DMS53 treated with DMSO at 0.1 percent for 48 hours (cell line): Measurements from ENCODE around the gene FRY.

Experiments used
- DNase-seq: peaks from one replicate; lab custom pipeline; 2025; ENCODE audit not compliant: unreplicated experiment; lab: John Stamatoyannopoulos, UW

The FRY gene

DNA sequence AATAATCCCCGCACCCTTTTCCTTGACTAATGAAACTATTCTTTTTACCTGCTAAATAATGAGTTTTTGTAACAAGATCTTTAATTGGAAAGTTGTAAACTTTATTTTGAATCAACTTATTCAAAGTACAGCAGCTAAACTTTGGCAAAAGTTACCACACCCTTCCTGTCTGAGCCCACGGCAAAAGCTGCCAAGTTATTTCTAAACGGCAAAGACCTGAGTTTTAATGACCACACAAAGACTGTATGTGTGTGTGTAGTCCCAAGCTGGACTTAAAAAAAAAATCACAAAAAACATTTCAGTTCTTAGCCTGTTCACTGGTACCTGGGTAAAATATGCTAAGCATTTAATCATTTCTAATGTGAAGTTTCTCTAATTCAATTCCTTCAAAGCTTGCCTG lies 222.8 kb downstream of the FRY start:
- no peak for DNase-seq

DNA sequence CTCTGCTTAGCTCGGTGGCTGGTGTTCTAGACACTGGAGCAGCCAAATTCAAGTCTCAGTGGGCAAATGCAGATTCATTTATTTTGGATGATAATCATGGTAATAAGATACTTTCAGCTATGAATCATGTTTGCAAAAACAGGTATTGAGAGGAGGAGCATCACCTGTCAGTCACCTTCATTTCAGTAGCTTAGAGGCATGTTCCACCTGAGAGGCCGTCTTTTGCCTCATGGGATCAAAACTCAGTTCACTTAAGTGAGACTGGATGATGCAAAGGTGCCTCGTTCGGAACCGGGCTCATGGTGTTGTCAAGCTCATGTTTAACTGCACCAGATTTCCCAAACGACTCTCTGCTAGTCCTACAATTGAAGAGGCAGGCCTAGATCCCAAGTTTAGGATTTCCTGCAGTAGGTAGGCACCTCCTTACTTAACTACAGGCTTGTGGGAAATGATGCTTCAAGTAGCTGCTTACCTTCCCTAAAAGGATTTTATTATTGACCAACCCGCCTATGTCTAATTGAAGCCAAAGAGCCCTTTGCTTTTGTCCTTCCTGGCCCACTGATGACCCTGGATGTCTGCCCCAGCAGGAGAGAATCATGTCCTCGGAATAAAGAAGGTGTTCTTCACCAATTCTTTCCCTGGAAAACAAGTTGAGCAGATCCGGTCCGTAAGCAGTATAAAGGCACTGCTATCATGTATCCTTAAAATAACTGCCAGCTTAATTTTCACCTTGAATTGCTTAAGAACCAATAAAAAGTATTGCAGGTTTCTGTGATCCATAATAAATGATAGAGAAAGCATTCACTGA lies 223.5 kb downstream of the FRY start:
- DNase-seq = peak; percentile 58

GRCh38 chr13:32255724-32256109 lies 224.1 kb downstream of the FRY start:
- peak; percentile 85 for DNase-seq

DNA sequence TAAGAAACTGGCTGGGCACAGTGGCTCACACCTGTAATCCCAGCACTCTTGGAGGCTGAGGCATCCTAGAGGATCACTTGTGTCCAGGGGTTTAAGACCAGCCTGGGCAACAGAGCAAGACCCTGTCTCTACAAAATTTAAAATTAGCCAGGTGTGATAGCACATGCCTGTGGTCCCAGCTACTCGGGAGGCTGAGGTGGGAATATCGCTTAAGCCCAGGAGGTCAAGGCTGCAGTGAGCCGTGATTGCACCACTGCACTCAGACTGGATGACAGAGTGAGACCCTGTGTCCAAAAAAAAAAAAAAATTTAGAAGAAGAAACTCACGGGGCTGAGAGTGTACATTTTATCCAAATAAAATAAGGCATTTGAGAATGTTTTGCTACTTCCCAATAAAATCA lies 224.7 kb downstream of the FRY start:
- no peak for DNase-seq

DNA sequence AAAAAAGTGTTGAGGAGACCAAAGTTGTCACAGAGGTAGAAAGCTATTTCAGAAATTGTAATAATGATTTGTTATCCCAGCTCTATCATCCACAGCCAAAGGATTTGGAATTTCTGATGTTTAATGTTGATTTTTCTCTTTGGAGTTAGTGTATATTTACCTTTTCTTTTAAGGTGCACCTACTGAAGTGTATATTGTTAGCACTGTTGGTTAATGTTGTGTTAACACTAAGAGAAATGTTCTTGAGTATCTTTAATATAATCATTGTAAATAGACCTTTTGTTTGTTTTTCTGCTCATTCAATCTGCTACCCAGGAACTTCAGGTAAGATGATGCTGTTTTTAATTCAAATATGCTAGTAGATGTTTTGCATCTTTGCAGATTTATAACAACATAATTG lies 226.1 kb downstream of the FRY start:
- DNase-seq = peak; percentile 81

- no peak for DNase-seq
Observed at GRCh38 chr13:32259116-32259515, 227.5 kb downstream of the FRY start.

GRCh38 chr13:32261567-32261966 lies 230.0 kb downstream of the FRY start:
- DNase-seq = peak; percentile 75

GRCh38 chr13:32262165-32262564 lies 230.6 kb downstream of the FRY start:
- DNase-seq = no peak

DNA sequence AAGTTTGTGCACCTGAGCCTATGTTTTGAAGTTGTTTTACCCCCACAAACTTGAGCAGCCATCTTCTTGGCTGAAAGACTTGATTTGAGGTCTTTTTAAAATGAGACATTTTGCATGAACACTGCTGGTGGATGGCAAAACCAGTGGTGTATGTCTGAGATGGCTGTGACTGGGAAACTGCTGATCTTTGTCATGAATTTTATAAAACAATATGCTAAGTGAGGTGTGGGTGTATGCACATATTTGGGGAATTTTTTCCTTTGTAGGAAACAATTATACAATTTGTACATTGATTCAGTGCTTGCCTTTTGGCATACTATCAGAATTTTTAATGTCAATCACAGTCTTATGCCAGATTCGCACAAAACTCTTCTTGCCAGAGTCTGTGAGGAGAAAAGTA lies 231.0 kb downstream of the FRY start:
- no peak for DNase-seq

GRCh38 chr13:32264407-32264806 lies 232.8 kb downstream of the FRY start:
- no peak for DNase-seq

- no peak for DNase-seq
Observed at GRCh38 chr13:32265726-32266125, 234.2 kb downstream of the FRY start.

GRCh38 chr13:32266130-32266529 lies 234.6 kb downstream of the FRY start:
- no peak for DNase-seq

DNA sequence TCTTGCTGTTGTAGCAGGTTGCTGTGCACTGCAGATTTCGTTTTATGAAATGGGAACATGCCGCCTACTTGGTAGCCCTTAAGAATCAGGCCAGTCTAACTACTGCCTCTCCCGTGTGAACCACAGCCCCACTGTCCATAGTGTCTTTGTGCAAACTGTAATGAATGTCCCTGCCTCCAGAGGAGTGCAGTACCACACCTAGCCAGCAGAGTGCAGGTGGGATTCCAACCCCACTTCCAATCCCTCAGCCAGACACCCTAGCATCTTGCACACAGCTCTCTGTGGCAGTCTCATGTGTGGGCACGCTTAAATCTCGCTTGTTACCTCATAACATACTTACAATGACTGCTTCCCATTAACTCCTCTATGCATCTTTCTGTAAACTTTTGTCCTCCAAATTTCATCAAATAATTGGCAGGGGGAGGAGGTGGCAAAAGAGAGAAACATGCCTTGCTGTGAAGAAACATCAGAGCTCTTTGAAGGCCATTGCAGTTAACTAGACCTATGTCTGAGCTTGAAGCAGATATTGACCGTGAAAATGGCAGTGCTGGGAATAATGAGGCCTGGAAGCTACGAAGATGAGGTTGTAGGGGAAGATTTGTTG lies 236.4 kb downstream of the FRY start:
- DNase-seq = peak; percentile 55

GRCh38 chr13:32272021-32272683 lies 240.6 kb downstream of the FRY start:
- DNase-seq = no peak

- no peak for DNase-seq
Observed at GRCh38 chr13:32277839-32278238, 246.3 kb downstream of the FRY start.

GRCh38 chr13:32278426-32278825 lies 246.9 kb downstream of the FRY start:
- DNase-seq = no peak

GRCh38 chr13:32281096-32281495 lies 249.5 kb downstream of the FRY start:
- no peak for DNase-seq

DNA sequence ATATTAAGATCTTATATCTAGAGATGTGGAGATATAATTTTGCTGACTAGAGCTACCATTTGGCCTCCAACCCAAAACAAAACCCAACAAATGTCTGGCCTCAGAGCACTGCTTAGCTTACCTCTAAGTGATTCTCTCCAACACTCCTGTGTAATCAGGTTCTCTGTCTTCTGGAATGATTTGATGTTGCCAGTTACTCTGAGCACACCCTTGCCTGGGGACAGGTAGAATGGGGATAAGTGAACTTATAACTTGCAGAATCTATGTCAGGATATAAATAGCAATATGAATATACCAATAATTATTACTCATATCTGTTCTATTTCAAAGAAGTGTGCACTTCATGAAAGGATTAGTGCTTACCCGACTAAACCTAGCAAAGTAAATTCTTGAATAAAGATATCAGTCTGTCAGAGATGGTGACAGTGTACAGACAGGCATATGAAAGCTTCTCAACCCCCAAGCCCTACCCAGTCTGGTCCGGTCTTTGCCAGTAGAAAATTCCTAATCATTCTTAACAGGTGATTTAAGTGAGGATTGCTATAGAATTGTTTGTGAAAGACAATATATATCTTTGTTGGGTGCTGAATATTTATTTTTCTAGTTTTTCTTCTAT lies 250.6 kb downstream of the FRY start:
- no peak for DNase-seq

DNA sequence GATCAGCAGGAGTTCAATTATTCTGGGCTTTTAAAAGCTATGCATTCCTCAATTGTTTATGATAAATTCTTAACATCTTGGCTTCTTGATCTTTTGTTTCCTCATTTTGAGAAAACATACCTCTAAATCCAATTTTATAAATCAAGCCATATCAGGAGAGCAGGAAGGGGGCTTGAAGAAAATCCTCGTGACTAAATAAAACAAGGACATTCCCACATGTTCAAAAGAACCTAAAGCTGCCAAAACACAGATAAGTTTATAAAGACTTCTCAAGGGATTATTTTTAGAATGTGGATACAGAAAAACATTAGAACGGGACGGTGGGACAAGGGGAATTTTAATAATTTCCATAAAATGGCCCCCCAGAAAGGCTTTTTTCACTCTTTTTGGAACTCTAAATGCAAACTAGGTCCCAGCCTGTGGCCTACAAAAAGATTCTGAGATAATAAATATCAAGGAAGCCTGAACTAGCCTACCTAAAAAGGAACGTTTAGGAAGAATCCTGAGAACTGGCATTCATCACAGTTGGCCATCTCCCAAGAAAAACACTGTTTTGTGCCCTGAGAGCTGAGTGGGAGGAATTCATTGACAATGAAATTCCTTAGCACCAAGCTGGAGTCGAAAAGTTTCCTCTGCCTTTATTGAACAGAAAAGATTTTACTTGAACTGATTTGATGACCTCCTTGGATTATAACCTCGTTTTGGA lies 253.5 kb downstream of the FRY start:
- no peak for DNase-seq

DNA sequence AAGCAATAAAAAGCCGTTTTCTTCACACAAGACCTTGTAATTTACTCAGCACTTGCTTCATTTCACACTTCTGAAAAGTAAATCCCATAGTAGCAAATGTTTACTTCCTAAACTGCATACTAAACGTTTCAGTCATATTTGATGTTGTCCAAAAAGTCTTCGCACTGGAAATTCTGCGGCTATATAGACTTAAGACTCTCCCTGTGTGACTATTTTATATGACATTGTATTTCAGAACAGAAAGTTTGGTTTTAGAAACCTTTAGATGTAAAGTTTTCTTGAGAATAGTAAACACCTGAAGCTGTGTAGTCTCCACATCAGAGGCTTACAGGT lies 254.0 kb downstream of the FRY start:
- no peak for DNase-seq

- DNase-seq = no peak
Observed at GRCh38 chr13:32297206-32297605, 265.6 kb downstream of the FRY start.
